ENCODE measurements around the gene SLC12A8.

- TF ChIP-seq CTCF (IDR thresholded peaks at IDR 0.05 in 8 of 11, conservative IDR thresholded peaks at IDR 0.05 in 3 of 11) (no peak), POLR2A (IDR thresholded peaks at IDR 0.05) (no peak), POLR2AphosphoS5 (IDR thresholded peaks at IDR 0.05) (peak in 2 of 3 donors; percentile 13 to 41)
Observed at GRCh38 chr3:125219261-125219701, 6.7 kb upstream of the SLC12A8 start.
